WI38 (cell line): ENCODE results near the gene WWOX.

Source experiments
- H3K4me3 ChIP-seq: 2 replicates; pipeline ENCODE4 v1.5.1; 2011; ENCODE audit warnings: low read depth, mild to moderate bottlenecking, control low read depth, low read length
- TF ChIP-seq, protein P1 (sequence below): IDR thresholded peaks from 2 replicates; pipeline ENCODE4 v1.5.1; 2012; ENCODE audit warnings: low read depth, mild to moderate bottlenecking, control low read depth, low read length

Gene WWOX

DNA sequence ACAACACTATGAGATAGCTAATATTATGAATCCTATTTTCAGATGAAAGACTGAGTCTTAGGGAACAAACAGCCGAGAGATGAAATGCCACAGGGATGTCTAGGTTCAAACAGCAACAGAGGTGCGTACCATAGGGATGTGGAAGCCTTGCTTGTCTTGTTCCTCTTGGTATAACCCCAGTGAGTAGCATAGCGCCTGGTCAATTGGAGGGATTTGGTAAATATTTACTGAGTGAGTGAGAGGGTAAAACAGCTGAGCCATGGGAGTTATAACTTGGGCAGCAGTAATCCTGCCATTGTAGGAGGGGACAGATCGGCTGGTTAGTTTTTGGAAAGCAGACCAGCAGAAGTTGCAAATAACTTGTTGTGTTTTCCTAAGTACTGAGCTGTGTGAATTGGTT lies 80.2 kb downstream of the WWOX start:
- H3K4me3 ChIP-seq: no peak overlapping the region
- TF ChIP-seq, protein P1, sequence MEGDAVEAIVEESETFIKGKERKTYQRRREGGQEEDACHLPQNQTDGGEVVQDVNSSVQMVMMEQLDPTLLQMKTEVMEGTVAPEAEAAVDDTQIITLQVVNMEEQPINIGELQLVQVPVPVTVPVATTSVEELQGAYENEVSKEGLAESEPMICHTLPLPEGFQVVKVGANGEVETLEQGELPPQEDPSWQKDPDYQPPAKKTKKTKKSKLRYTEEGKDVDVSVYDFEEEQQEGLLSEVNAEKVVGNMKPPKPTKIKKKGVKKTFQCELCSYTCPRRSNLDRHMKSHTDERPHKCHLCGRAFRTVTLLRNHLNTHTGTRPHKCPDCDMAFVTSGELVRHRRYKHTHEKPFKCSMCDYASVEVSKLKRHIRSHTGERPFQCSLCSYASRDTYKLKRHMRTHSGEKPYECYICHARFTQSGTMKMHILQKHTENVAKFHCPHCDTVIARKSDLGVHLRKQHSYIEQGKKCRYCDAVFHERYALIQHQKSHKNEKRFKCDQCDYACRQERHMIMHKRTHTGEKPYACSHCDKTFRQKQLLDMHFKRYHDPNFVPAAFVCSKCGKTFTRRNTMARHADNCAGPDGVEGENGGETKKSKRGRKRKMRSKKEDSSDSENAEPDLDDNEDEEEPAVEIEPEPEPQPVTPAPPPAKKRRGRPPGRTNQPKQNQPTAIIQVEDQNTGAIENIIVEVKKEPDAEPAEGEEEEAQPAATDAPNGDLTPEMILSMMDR: no peak

DNA sequence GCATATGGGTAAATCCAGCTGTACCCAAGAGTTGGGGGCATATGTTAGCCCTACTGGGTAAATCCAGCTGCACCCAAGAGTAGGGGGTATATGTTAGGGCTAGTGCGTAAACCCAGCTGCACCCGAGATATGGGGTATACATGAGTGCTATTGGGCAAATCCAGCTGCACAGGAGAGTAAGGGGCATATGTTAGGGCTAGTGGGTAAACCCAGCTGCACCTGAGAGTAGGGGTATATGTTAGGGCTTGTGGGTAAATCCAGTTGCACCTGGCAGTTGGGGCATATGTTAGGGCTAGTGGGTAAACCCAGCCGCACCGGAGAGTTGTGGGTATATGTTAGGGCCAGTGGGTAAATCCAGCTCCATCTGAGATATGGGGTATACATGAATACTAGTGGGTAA lies 80.9 kb downstream of the WWOX start:
- H3K4me3 ChIP-seq: no peak overlapping the region
- TF ChIP-seq, protein P1: no peak

DNA sequence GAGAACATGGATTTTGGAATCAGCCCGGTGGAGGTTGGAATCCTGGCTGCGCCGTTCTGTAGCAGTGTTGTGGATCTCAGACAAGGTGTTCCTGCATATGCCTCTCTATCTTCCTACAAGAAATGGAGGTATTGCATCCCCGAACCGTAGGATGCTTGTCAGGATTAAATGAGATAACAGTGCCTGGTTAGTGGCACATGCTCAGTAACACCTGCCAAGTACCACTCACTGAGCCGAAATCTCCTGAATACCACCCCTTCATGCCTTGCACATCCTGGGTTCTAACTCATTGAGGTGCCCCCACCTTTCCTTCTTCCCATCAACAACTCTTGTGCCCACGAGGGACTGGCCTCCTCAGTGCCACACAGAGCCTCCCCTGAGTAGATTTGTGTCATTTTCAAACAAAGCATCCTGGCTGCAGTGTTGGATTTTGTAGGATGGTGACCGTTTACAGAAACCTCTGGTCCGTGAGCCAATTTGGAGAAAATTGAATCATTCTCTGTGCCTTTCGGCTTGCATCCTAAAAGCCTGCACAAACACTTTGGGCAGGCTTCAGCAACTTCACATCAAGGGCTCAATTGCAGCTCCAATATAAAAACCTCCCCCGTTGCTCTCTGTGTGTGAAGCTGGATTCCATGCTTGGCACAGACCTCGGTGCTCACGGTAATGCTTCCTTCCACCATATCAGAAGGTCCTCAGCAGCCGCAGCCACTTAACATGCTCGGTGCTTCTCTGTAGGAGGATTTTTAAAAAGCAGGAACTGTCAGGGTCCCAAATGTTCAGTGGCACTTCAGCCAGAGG lies 84.2 kb downstream of the WWOX start:
- TF ChIP-seq, protein P1: no peak
- no peak overlapping the region for H3K4me3 ChIP-seq

DNA sequence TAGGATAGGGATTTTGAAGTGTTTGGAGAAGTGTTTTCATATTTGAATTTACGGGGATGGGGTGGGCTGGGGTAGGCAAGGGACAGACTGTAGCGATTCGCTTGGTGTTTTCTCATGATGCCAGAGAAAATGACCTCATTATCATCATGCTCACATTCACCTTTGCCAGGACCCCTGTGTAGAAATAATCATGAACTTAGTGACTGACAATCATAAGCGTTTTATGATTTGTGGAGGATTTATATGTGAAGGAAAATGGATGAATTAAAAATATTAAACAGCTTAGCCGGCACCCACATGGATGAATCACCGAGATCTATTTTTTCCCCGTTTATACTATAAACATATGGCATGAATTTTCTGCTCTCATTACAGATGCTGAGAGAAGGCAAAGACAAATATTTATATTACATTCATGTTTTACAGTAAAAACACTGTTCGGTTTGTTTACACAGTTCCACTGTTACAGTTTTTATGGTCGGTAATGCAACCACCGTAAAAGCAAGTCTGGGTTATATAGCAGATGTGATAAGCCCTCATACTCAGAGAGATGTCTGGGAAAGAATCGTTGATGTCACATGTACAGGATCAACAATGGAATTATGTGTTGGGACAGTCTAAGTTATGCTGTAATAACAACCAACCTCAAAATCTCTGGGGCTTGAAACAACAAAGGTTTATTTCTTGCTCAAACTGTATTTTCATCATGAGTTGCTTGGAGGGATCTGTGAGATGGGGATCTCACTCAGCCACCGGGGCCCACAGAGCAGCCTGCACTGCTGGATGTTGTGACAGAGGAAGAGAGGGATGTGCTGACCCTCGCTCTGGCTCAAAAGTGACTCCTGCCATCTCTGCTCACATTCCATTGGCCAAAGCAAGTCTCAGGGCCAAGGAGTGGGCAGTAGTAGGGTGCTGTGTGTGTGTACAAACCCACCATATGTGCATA lies 85.1 kb downstream of the WWOX start:
- TF ChIP-seq, protein P1: no peak
- H3K4me3 ChIP-seq: no peak overlapping the region

DNA sequence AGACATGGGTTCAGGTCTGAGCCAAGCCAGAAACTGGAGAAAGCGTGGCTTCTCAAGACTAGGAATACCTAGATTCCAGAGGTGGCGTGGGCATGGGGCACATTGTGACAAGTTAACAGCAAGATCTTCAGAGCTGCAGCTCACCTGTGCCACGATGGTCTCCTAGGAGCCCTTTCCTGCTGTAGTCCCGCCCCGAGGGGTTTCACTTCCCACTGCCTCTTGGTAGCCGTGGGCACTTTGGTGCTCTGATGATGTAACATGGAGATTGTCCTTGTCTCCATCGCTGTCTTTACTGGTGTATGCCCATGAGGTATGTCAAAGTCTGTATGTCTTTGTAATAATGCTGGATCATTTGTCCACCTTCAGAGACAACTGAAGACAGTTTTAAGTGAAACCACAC lies 89.7 kb downstream of the WWOX start:
- TF ChIP-seq, protein P1: no peak
- H3K4me3 ChIP-seq: no peak overlapping the region

DNA sequence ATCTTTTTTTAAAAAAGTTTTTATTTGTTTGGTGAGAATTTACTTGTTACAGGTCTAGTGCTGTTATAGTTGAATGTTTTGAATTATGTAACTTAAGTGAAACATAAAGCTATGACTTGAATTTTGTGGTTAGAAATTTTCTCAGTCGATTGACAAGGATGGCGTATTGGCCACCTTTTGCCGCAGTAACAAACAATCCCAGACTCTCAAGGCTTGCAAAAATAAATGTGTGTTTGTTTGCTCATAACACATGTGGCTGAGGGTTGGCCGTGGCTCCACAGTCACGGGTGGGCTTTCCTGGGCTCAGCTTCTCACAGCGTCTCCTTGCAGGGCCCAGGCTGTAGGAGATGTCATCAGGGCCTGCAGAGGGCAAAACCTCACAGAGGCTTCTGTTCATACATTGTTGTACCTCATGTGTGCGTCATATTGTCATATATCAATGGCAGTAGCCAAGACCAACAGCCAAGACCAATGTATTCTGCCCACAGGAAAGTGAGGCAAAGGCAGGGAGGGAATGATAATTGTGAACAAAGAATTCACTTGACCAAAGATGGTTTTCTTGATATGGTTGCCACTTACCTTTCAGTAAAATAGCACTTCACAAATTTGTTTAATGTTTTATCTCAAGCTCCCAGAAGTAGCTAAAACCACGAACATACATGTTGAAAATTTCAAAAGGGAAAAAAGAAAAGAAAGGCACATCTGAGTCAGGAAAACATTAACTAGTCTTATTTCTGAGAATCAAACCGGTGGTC lies 93.5 kb downstream of the WWOX start:
- no peak overlapping the region for H3K4me3 ChIP-seq
- TF ChIP-seq, protein P1: no peak
